Neuronal stem cell (in vitro differentiated cells): ENCODE results near the gene KRT85.
A peak's percentile ranks its signal among the peaks of the same experiment; 100 is the strongest.

Experiments
- DNase-seq: peaks from one replicate; pipeline ENCODE4 v3.0.0-alpha.2; 2013; ENCODE audit warnings: low spot score
- H2AFZ ChIP-seq: one replicate; pipeline ENCODE4 v1.6.1; 2013; ENCODE audit warnings: mild to moderate bottlenecking, low read length, inconsistent platforms
- H2AK5ac ChIP-seq: 2 replicates; pipeline ENCODE4 v1.6.1; 2013; ENCODE audit warnings: low read depth, mild to moderate bottlenecking, inconsistent platforms, low read length, moderate library complexity, mixed read lengths
- H2BK120ac ChIP-seq: 2 replicates; pipeline ENCODE4 v1.6.1; 2013; ENCODE audit warnings: low read depth, mild to moderate bottlenecking, inconsistent platforms, low read length, moderate library complexity, mixed read lengths
- H2BK12ac ChIP-seq: one replicate; pipeline ENCODE4 v1.6.1; 2013; ENCODE audit warnings: low read length, inconsistent platforms
- H2BK15ac ChIP-seq: 2 replicates; pipeline ENCODE4 v1.6.1; 2013; ENCODE audit warnings: mild to moderate bottlenecking, low read length, inconsistent platforms, mixed read lengths
- H2BK5ac ChIP-seq: one replicate; pipeline ENCODE4 v1.6.1; 2013; ENCODE audit warnings: inconsistent platforms, mild to moderate bottlenecking, low read length, moderate library complexity
- H3K14ac ChIP-seq: one replicate; pipeline ENCODE4 v1.6.1; 2013; ENCODE audit warnings: low read length, inconsistent platforms
- H3K18ac ChIP-seq: 2 replicates; pipeline ENCODE4 v1.6.1; 2013; ENCODE audit warnings: low read length, inconsistent platforms
- H3K23ac ChIP-seq: 2 replicates; pipeline ENCODE4 v1.6.1; 2013; ENCODE audit warnings: low read depth, mild to moderate bottlenecking, mixed read lengths, low read length, inconsistent platforms; ENCODE audit not compliant: poor library complexity
- H3K27ac ChIP-seq: replicated peaks from 3 replicates; pipeline ENCODE4 v1.5.1; 2013; ENCODE audit warnings: low read length, inconsistent platforms
- H3K27me3 ChIP-seq, 3 experiments: 2 replicates each; pipeline ENCODE4 v1.6.1; 2013; ENCODE audit warnings: low read length in 3 of 3, mild to moderate bottlenecking in 2 of 3, inconsistent platforms in 1 of 3, low read depth in 1 of 3, mixed read lengths in 1 of 3, moderate library complexity in 1 of 3; ENCODE audit not compliant: control insufficient read depth in 3 of 3, insufficient read depth in 3 of 3
- H3K36me3 ChIP-seq, 2 donors: replicated peaks in 1 of 2; 2 replicates each; pipeline ENCODE4 v1.6.1; 2013; ENCODE audit warnings: low read length in 2 of 2; ENCODE audit not compliant: control insufficient read depth in 2 of 2, insufficient read depth in 2 of 2
- H3K4ac ChIP-seq: 2 replicates; pipeline ENCODE4 v1.6.1; 2013; ENCODE audit warnings: inconsistent platforms, mild to moderate bottlenecking, low read length, moderate library complexity
- H3K4me1 ChIP-seq, 2 donors: 1 replicate in 1 of 2; 2 replicates in 1 of 2; pipeline ENCODE4 v1.6.1; 2013; ENCODE audit warnings: low read length in 2 of 2, low read depth in 1 of 2; ENCODE audit not compliant: control insufficient read depth in 2 of 2, insufficient read depth in 1 of 2
- H3K4me2 ChIP-seq: one replicate; pipeline ENCODE4 v1.6.1; 2013; ENCODE audit warnings: mild to moderate bottlenecking, low read length, inconsistent platforms; ENCODE audit not compliant: insufficient read depth, poor library complexity, severe bottlenecking
- H3K4me3 ChIP-seq, 2 donors: 2 replicates each; pipeline ENCODE4 v1.5.1; 2013; ENCODE audit warnings: low read length in 2 of 2, mild to moderate bottlenecking in 2 of 2, inconsistent platforms in 1 of 2, moderate library complexity in 1 of 2
- H3K79me1 ChIP-seq: one replicate; pipeline ENCODE4 v1.6.1; 2013; ENCODE audit warnings: low read depth, mild to moderate bottlenecking, inconsistent platforms, low read length, moderate library complexity
- H3K9ac ChIP-seq: one replicate; pipeline ENCODE4 v1.6.1; 2013; ENCODE audit warnings: mild to moderate bottlenecking, low read depth, low read length, inconsistent platforms; ENCODE audit not compliant: poor library complexity
- H3K9me3 ChIP-seq, 2 donors: replicated peaks in 1 of 2; 2 replicates each; pipeline versions ENCODE3 to v1.6.1; 2013; ENCODE audit warnings: low read length in 2 of 2, mild to moderate bottlenecking in 2 of 2, inconsistent platforms in 1 of 2, low read depth in 1 of 2, mixed read lengths in 1 of 2, moderate library complexity in 1 of 2; ENCODE audit not compliant: control insufficient read depth in 2 of 2, insufficient read depth in 1 of 2
- H4K8ac ChIP-seq: one replicate; pipeline ENCODE4 v1.6.1; 2013; ENCODE audit warnings: low read depth, mild to moderate bottlenecking, inconsistent platforms, low read length, moderate library complexity
- H4K91ac ChIP-seq: one replicate; pipeline ENCODE4 v1.6.1; 2013; ENCODE audit warnings: low read length, low read depth, mild to moderate bottlenecking, inconsistent platforms; ENCODE audit not compliant: poor library complexity
- WGBS, 2 donors: extraction: QIAGEN DNeasy Blood & Tissue Kit; methylation state at CpG; one replicate each; pipeline ENCODE4 v1.1.7; 2013; ENCODE audit warnings: missing lambda C conversion rate in 2 of 2, mixed read lengths in 1 of 2; ENCODE audit not compliant: insufficient read length in 2 of 2, insufficient replicate concordance in 1 of 2; ENCODE audit errors: extremely low coverage in 2 of 2; 5-methylcytosine and 5-hydroxymethylcytosine counted together

Gene KRT85

GRCh38 chr12:52383331-52383730, 16.1 kb upstream of the KRT85 start:
- H3K4ac ChIP-seq, result no peak overlapping the region
- H3K23ac ChIP-seq, result no peak overlapping the region
- no peak for DNase-seq
- no peak overlapping the region for H2BK120ac ChIP-seq
- peak overlapping the region; percentile 18 for H3K9ac ChIP-seq
- no peak overlapping the region for H3K4me3 ChIP-seq
- H3K9me3 ChIP-seq, result no peaks in the 10 kb centered on the region
- no peak overlapping the region for H2AK5ac ChIP-seq
- H3K36me3 ChIP-seq, result no peaks in the 10 kb centered on the region
- H3K4me2 ChIP-seq, result no peak overlapping the region
- no peaks in the 10 kb centered on the region for H3K4me1 ChIP-seq
- no peak overlapping the region for H3K14ac ChIP-seq
- H3K27me3 ChIP-seq, result peaks cover 0 to 5% (median 0%) of the 10 kb centered on the region in 3 experiments
- H4K8ac ChIP-seq, result no peak overlapping the region
- no peak overlapping the region for H2BK15ac ChIP-seq
- H2BK12ac ChIP-seq, result no peak overlapping the region
- H3K27ac ChIP-seq, result no peak overlapping the region
- no peaks in the 10 kb centered on the region for H3K79me1 ChIP-seq
- no peak overlapping the region for H3K18ac ChIP-seq
- H2BK5ac ChIP-seq, result no peak overlapping the region
- no CpG with 5 or more reads among the region's 3 CpGs for WGBS, 2 donors
- H2AFZ ChIP-seq, result no peak overlapping the region
- no peak overlapping the region for H4K91ac ChIP-seq

GRCh38 chr12:52382854-52383253, 15.6 kb upstream of the KRT85 start:
- Histone ChIP-seq H3K18ac (no peak overlapping the region), H3K79me1 (no peaks in the 10 kb centered on the region), H3K4me2 (no peak overlapping the region), H3K14ac (no peak overlapping the region), H3K27me3 (peaks cover 0 to 5% (median 0%) of the 10 kb centered on the region in 3 experiments), H2AFZ (no peak overlapping the region), H3K27ac (no peak overlapping the region), H3K4me1 (no peaks in the 10 kb centered on the region), H4K91ac (no peak overlapping the region), H4K8ac (no peak overlapping the region), H2BK120ac (no peak overlapping the region), H2BK12ac (no peak overlapping the region), H3K36me3 (no peaks in the 10 kb centered on the region), H3K4ac (no peak overlapping the region), H2BK15ac (no peak overlapping the region), H2AK5ac (no peak overlapping the region), H3K4me3 (no peak overlapping the region), H3K9ac (no peak overlapping the region), H3K23ac (no peak overlapping the region), H3K9me3 (no peaks in the 10 kb centered on the region), H2BK5ac (no peak overlapping the region)
- WGBS, 2 donors, result no CpG with 5 or more reads among the region's 2 CpGs
- DNase-seq, result no peak

GRCh38 chr12:52381206-52381605, 13.9 kb upstream of the KRT85 start:
- Histone ChIP-seq H3K23ac (no peak overlapping the region), H3K4ac (no peak overlapping the region), H2AFZ (no peak overlapping the region), H4K8ac (no peak overlapping the region), H3K4me3 (no peak overlapping the region), H3K4me2 (no peak overlapping the region), H4K91ac (no peak overlapping the region), H2BK5ac (no peak overlapping the region), H3K4me1 (no peaks in the 10 kb centered on the region), H3K27me3 (peaks cover 0 to 5% (median 0%) of the 10 kb centered on the region in 3 experiments), H2BK15ac (no peak overlapping the region), H3K14ac (no peak overlapping the region), H2BK12ac (no peak overlapping the region), H3K79me1 (no peaks in the 10 kb centered on the region), H3K27ac (no peak overlapping the region), H3K9ac (no peak overlapping the region), H2AK5ac (no peak overlapping the region), H3K9me3 (no peaks in the 10 kb centered on the region), H3K36me3 (no peaks in the 10 kb centered on the region), H3K18ac (peak overlapping the region; percentile 25), H2BK120ac (no peak overlapping the region)
- DNase-seq, result no peak
- WGBS, 2 donors, result no CpG with 5 or more reads among the region's 8 CpGs

- no peak overlapping the region for H3K4me3 ChIP-seq
- no peak overlapping the region for H3K27ac ChIP-seq
- H2BK120ac ChIP-seq, result no peak overlapping the region
- no peaks in the 10 kb centered on the region for H3K9me3 ChIP-seq
- H2BK12ac ChIP-seq, result peak overlapping the region; percentile 68
- no peak overlapping the region for H3K4me2 ChIP-seq
- peak overlapping the region; percentile 69 for H2AK5ac ChIP-seq
- no peak overlapping the region for H4K8ac ChIP-seq
- H2AFZ ChIP-seq, result no peak overlapping the region
- peak overlapping the region; percentile 16 for H4K91ac ChIP-seq
- DNase-seq, result no peak
- H2BK5ac ChIP-seq, result no peak overlapping the region
- H3K14ac ChIP-seq, result peak overlapping the region; percentile 92
- no peaks in the 10 kb centered on the region for H3K79me1 ChIP-seq
- peak overlapping the region; percentile 58 for H3K18ac ChIP-seq
- peaks cover 0 to 5% (median 0%) of the 10 kb centered on the region in 3 experiments for H3K27me3 ChIP-seq
- no peaks in the 10 kb centered on the region for H3K4me1 ChIP-seq
- H2BK15ac ChIP-seq, result no peak overlapping the region
- H3K4ac ChIP-seq, result no peak overlapping the region
- H3K23ac ChIP-seq, result peak overlapping the region; percentile 38
- H3K36me3 ChIP-seq, result no peaks in the 10 kb centered on the region
- H3K9ac ChIP-seq, result no peak overlapping the region
- no CpG with 5 or more reads among the region's 15 CpGs for WGBS, 2 donors
Measured at GRCh38 chr12:52380271-52380694, 13.0 kb upstream of the KRT85 start.
